ENCODE measurements around the gene ACTL7A.

DNA sequence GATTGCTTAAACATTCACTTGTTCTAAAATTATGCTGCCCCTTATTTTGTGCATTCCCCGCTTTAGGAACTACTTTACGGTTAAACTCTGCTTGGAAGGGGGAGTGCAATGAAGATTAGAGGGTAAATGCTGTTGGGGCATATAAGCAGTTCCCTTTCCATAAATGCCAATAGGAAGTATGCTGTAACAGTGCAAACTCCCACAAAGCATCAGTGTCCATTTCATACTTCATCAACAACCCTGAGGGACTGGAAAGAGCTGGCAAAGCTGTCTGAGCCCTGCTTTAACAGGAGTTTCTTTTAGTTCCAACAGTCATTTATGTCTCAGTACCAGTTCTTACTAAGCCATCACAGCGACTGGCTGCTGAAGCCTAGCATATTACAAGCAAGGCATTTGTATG is 1.8 kb downstream of the ACTL7A start:
- TF ChIP-seq, protein P1, sequence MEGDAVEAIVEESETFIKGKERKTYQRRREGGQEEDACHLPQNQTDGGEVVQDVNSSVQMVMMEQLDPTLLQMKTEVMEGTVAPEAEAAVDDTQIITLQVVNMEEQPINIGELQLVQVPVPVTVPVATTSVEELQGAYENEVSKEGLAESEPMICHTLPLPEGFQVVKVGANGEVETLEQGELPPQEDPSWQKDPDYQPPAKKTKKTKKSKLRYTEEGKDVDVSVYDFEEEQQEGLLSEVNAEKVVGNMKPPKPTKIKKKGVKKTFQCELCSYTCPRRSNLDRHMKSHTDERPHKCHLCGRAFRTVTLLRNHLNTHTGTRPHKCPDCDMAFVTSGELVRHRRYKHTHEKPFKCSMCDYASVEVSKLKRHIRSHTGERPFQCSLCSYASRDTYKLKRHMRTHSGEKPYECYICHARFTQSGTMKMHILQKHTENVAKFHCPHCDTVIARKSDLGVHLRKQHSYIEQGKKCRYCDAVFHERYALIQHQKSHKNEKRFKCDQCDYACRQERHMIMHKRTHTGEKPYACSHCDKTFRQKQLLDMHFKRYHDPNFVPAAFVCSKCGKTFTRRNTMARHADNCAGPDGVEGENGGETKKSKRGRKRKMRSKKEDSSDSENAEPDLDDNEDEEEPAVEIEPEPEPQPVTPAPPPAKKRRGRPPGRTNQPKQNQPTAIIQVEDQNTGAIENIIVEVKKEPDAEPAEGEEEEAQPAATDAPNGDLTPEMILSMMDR (tag by site-specific recombination; IDR thresholded peaks at IDR 0.05), result no peak
- TF ChIP-seq IKZF3 (tag by site-specific recombination; IDR thresholded peaks at IDR 0.05) (no peak), ZNF16 (tag by site-specific recombination; IDR thresholded peaks at IDR 0.05; ENCODE audit: low read depth) (no peak), HOXA7 (CRISPR knock-in tag; IDR thresholded peaks at IDR 0.05; ENCODE audit: borderline replicate concordance) (no peak), ZNF350 (tag by site-specific recombination; IDR thresholded peaks at IDR 0.05) (no peak), SP2 (tag by site-specific recombination; IDR thresholded peaks at IDR 0.05) (no peak), ZBTB8A (tag by site-specific recombination; IDR thresholded peaks at IDR 0.05) (no peak), ZNF146 (tag by site-specific recombination; IDR thresholded peaks at IDR 0.05) (no peak)

Data from HEK293 (cell line).